Fibroblast of skin of left biceps (primary cell): ENCODE data around the gene CDC25B.
"Not testable (repeated sequence)": the region's sequence is repeated elsewhere in the genome, so short reads cannot be mapped to it uniquely, and the experiment has no call there.

Experiments
- DNase-seq, 2 experiments: peaks; one replicate each; pipeline ENCODE4 v3.0.0-alpha.2; 2013; ENCODE audit warnings: low read depth in 2 of 2

Gene CDC25B

GRCh38 chr20:3828798-3829197 lies 32.7 kb downstream of the CDC25B start:
- DNase-seq, result no peak

GRCh38 chr20:3829891-3830290 lies 33.8 kb downstream of the CDC25B start:
- not testable (repeated sequence) for DNase-seq

GRCh38 chr20:3836132-3836531 lies 40.0 kb downstream of the CDC25B start:
- no peak for DNase-seq

- no peak for DNase-seq
These were observed 43.2 kb downstream of the CDC25B start for GRCh38 chr20:3839328-3839727.

GRCh38 chr20:3840201-3840600 lies 44.1 kb downstream of the CDC25B start:
- not testable (repeated sequence) for DNase-seq

- DNase-seq, result no peak
These were observed 46.3 kb downstream of the CDC25B start for GRCh38 chr20:3842348-3842930.

- DNase-seq, result no peak
These were observed 47.4 kb downstream of the CDC25B start for GRCh38 chr20:3843490-3843889.

- DNase-seq, result not testable (repeated sequence)
These were observed 48.0 kb downstream of the CDC25B start for GRCh38 chr20:3843990-3844619.

GRCh38 chr20:3846378-3846739 lies 50.2 kb downstream of the CDC25B start:
- no peak for DNase-seq

GRCh38 chr20:3846740-3847428 lies 50.8 kb downstream of the CDC25B start, which contains the start of gene MAVS:
TSS of gene MAVS (plus strand) at chr20:3846834. CDS start at chr20:3854625, 7,791 bp downstream.
- peak; percentile 29 to 36 for DNase-seq

- no peak for DNase-seq
These were observed 51.4 kb downstream of the CDC25B start for GRCh38 chr20:3847429-3847940.

GRCh38 chr20:3848565-3848964 lies 52.5 kb downstream of the CDC25B start:
- no peak for DNase-seq

- no peak for DNase-seq
These were observed 58.4 kb downstream of the CDC25B start for GRCh38 chr20:3854462-3854871.
